Stomach (tissue), 9 donors: ENCODE results near the gene NRF1. TPM values are rescaled to one million over a fixed set of nuclear protein-coding genes. Genes with fewer than 3 reads are reported as not detected.

Experiments used
- DNase-seq, 2 donors: peaks; one replicate each; pipeline versions ENCODE4 v3.0.0 to v3.0.0-alpha.2; 2013 to 2019
- H3K27ac ChIP-seq, 5 donors: fragments of 200-600 bp in 4 of 5; sonication (generic) in 4 of 5; one replicate each; pipeline ENCODE4 v1.5.1; 2013 to 2019; ENCODE audit warnings: mild to moderate bottlenecking in 1 of 5, moderate library complexity in 1 of 5
- H3K27me3 ChIP-seq, 3 donors: fragments of 200-600 bp; sonication (generic); one replicate each; pipeline ENCODE4 v1.5.1; 2017 to 2019; ENCODE audit warnings: mixed run types in 1 of 3
- H3K36me3 ChIP-seq, 4 donors: fragments of 200-600 bp; sonication (generic); 1 replicate in 3 of 4; 2 replicates in 1 of 4; pipeline ENCODE4 v1.5.1; 2016 to 2019
- H3K4me1 ChIP-seq, 4 donors: fragments of 200-600 bp; sonication (generic); one replicate each; pipeline ENCODE4 v1.5.1; 2016 to 2019
- H3K4me3 ChIP-seq, 4 donors: fragments of 200-600 bp; sonication (generic) in 3 of 4; one replicate each; pipeline ENCODE4 v1.5.1; 2016 to 2019; ENCODE audit warnings: mild to moderate bottlenecking in 1 of 4
- H3K9me3 ChIP-seq, 4 donors: fragments of 200-600 bp; sonication (generic); one replicate each; pipeline ENCODE4 v1.5.1; 2016 to 2019
- EP300 ChIP-seq: sonication (generic); formaldehyde crosslinking; IDR thresholded peaks from one replicate; pipeline ENCODE4 v1.6.1; 2017; ENCODE audit warnings: antibody characterized with exemption
- POLR2A ChIP-seq, 4 donors: fragments of 450-650 bp; IDR thresholded peaks; one replicate each; pipeline ENCODE4 v1.6.1; 2016; ENCODE audit warnings: antibody characterized with exemption in 4 of 4, control low read depth in 2 of 4, mild to moderate bottlenecking in 1 of 4, moderate library complexity in 1 of 4
- POLR2AphosphoS5 ChIP-seq, 3 donors: sonication (generic); formaldehyde crosslinking; IDR thresholded peaks; one replicate each; pipeline ENCODE4 v1.6.1; 2016; ENCODE audit warnings: antibody characterized with exemption in 3 of 3
- WGBS, 5 donors: extraction: QIAGEN DNeasy Blood & Tissue Kit in 3 of 5; methylation state at CpG; one replicate each; pipeline versions ENCODE4 v1.1.5 to v1.1.7; 2013 to 2018; 5-methylcytosine and 5-hydroxymethylcytosine counted together
- intact Hi-C: fragments of 100-400 bp; cut with DNase I; formaldehyde crosslinking; loops from one replicate; pipeline ENCODE4 v1.15.1; 2023; ENCODE audit warnings: low total_unique reads
- polyA plus RNA-seq, 3 donors: library from polyadenylated mRNA; stranded (reverse); fragments of 200-250 nt; gene quantifications; one replicate each; pipeline ENCODE4 v1.2.3, GENCODE V29; 2013
- total RNA-seq, 5 donors: library from RNA; depleted of rRNA; stranded (reverse); fragments of >200 nt; gene quantifications; one replicate each; pipeline versions ENCODE4 v1.1.0 to v1.2.3, GENCODE V29; 2014 to 2016
- TF ChIP-seq, protein P1 (sequence below), 7 experiments: fragments of 450-650 bp in 4 of 7; fragments of 200-600 bp in 3 of 7; sonication (generic) in 3 of 7; IDR thresholded peaks; one replicate each; pipeline ENCODE4 v1.5.1; 2016 to 2019; ENCODE audit warnings: antibody characterized with exemption in 7 of 7, control low read depth in 2 of 7, mild to moderate bottlenecking in 1 of 7
- donor health status: healthy with polysubstance abuse.
- donor health status: Bipolar disorder and iron deficiency.
- donor health status: healthy.

NRF1 gene
- total and polyA plus RNA-seq, 8 donors = 3.2 to 58.3 (median 10.1) TPM

DNA sequence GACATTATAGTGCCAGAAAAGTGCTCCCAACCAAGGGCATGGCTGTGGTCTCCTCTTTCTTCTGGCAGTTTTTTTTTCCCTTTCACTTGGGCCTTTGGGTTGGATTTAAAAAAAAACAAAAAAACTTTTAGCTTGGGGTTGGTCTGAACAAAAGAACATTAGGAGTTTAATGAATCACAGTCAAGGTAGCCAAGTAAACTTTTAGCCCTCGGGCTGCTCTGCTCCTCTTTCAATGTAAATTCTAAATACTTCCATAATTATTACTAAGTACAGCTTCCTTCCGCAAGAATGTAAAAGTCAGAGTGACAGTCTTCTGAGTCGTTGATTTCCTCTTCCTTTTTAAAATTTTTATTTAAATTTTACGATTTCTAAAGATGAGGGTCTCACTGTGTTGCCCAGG lies 79.2 kb downstream of the NRF1 start:
- Histone ChIP-seq H3K27me3 (no peaks in the 10 kb centered on the region), H3K36me3 (peaks cover 9 to 49% (median 44%) of the 10 kb centered on the region in 4 donors), H3K4me3 (no peak overlapping the region), H3K27ac (no peak overlapping the region), H3K4me1 (peaks cover 0 to 6% (median 4%) of the 10 kb centered on the region in 4 donors), H3K9me3 (no peaks in the 10 kb centered on the region)
- DNase-seq = no peak
- intact Hi-C loops = no loop called here
- TF ChIP-seq POLR2AphosphoS5 (IDR thresholded peaks at IDR 0.05) = no peak
- no peak for TF ChIP-seq EP300
- TF ChIP-seq POLR2A (IDR thresholded peaks at IDR 0.05) = no peak
- TF ChIP-seq, protein P1, sequence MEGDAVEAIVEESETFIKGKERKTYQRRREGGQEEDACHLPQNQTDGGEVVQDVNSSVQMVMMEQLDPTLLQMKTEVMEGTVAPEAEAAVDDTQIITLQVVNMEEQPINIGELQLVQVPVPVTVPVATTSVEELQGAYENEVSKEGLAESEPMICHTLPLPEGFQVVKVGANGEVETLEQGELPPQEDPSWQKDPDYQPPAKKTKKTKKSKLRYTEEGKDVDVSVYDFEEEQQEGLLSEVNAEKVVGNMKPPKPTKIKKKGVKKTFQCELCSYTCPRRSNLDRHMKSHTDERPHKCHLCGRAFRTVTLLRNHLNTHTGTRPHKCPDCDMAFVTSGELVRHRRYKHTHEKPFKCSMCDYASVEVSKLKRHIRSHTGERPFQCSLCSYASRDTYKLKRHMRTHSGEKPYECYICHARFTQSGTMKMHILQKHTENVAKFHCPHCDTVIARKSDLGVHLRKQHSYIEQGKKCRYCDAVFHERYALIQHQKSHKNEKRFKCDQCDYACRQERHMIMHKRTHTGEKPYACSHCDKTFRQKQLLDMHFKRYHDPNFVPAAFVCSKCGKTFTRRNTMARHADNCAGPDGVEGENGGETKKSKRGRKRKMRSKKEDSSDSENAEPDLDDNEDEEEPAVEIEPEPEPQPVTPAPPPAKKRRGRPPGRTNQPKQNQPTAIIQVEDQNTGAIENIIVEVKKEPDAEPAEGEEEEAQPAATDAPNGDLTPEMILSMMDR (IDR thresholded peaks at IDR 0.05) = no peak
- 68 to 95% (median 93%) methylated on average over 4 of the region's 4 CpGs for WGBS, 5 donors

DNA sequence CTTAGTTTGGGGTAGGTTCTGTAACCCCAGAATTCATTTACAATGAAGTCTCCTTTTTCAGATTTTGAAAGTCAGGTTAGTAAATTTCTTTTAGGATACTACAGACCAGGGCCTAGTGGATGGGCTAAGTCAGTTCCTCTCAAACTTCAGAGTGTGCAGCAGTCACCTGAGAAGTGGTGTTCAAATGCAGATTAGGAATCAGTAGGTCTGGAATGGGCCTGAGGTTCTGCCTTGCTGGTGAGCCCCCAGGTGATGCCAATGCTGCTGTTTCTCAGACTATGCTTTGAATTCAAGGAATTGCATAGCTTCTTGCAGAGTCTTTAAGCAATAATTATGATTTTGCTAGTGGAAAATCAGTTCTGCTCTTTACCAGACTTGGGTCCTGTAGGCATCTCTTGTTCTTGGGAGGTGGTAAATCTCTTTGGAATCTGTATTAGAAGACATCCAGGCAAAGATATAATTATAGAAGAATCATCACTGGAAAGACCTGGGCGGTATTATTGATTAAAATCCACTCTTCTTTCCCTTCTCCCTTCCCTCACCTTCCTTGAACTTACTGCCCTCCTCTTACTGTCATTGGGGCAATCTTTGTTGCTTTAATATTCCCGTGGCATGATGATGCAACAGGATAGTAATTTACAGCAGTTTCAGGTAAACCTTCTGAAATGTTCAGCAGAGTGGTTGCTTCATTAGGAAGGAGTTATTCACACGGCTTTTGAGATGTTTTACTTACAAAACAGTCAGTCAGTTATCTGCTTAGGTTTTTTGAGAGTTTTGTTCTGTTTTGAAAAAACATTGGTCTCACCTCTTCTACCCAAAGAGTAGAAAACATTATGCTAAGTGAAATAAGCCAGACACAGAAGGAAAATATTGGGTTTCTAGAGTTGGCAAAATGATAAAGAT lies 87.2 kb downstream of the NRF1 start:
- no peak overlapping the region for H3K4me3 ChIP-seq
- TF ChIP-seq POLR2AphosphoS5 (IDR thresholded peaks at IDR 0.05) = no peak
- no peak for TF ChIP-seq EP300
- TF ChIP-seq POLR2A (IDR thresholded peaks at IDR 0.05) = no peak
- TF ChIP-seq, protein P1 (IDR thresholded peaks at IDR 0.05) = no peak
- no peak overlapping the region for H3K27ac ChIP-seq
- H3K36me3 ChIP-seq = peaks cover 6 to 22% (median 10%) of the 10 kb centered on the region in 4 donors
- DNase-seq = no peak
- 85 to 95% (median 92%) methylated on average over 3 of the region's 3 CpGs for WGBS, 5 donors
- H3K9me3 ChIP-seq = no peaks in the 10 kb centered on the region
- intact Hi-C loops = no loop called here
- peaks cover 0 to 17% (median 5%) of the 10 kb centered on the region in 4 donors for H3K4me1 ChIP-seq
- H3K27me3 ChIP-seq = no peaks in the 10 kb centered on the region

DNA sequence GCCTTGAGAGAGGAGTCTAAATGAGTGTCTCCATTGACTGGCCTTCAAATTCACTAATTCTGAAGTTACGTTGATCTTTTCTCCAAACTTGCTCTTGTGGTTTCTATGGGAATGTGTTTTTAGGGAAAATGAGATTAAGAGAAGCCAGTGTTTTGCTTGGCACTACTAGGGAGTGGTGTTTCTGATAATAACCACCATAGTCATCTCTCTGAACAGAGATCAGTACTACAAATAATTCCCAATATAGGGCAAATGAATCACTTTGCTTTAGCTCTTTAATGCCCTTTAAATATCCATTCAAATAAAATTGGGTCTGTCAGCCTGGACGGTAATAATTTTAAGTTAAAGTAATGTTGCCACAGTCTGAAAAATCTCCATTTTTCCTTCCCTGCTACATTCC lies 90.8 kb downstream of the NRF1 start:
- no peak for TF ChIP-seq POLR2AphosphoS5 (IDR thresholded peaks at IDR 0.05)
- no peak for TF ChIP-seq POLR2A (IDR thresholded peaks at IDR 0.05)
- no peak for TF ChIP-seq EP300
- TF ChIP-seq, protein P1 (IDR thresholded peaks at IDR 0.05) = no peak
- no peak for DNase-seq
- WGBS, 5 donors = 34 to 55% (median 39%) methylated on average over 2 of the region's 2 CpGs
- Histone ChIP-seq H3K4me3 (no peak overlapping the region), H3K9me3 (no peaks in the 10 kb centered on the region), H3K27ac (no peak overlapping the region), H3K4me1 (peaks cover 0 to 17% (median 5%) of the 10 kb centered on the region in 4 donors), H3K36me3 (peaks cover 0 to 26% (median 18%) of the 10 kb centered on the region in 4 donors), H3K27me3 (no peaks in the 10 kb centered on the region)
- intact Hi-C loops = no loop called here

DNA sequence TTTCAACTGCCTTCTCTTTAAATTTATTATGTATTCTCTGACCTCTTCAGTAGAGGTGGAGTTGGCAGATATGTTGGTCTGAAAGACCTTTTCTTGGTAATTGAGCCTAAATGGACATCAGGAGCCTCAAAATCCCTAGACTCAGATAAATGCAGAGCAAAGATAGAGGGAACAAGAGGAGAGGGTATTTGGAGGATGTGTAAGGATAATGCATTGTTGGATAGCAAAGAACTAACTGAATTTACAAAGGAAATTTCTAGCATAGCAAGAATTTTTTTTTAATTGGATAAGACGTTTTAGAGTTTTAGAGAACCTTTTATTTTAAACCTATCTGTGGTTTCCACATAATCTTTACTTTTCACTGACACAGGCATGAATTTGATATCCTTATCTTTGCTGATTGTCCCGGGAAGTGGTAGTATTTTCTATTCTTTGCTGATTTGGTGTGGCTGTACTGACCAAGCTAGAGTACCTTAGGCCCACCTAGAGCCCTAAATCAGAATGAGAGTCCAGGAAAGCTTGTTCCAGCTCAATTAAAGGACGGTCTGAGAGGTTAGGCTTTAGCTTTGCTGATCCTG lies 91.3 kb downstream of the NRF1 start:
- H3K4me1 ChIP-seq = peaks cover 0 to 17% (median 5%) of the 10 kb centered on the region in 4 donors

More for the DNA sequence above, 91.3 kb downstream of the NRF1 start:
- H3K36me3 ChIP-seq = peaks cover 0 to 26% (median 15%) of the 10 kb centered on the region in 4 donors
- H3K27ac ChIP-seq = no peak overlapping the region
- no peak for DNase-seq
- TF ChIP-seq POLR2AphosphoS5 (IDR thresholded peaks at IDR 0.05) (no peak), POLR2A (IDR thresholded peaks at IDR 0.05) (no peak), EP300 (no peak)
- TF ChIP-seq, protein P1 (IDR thresholded peaks at IDR 0.05) = no peak
- no peaks in the 10 kb centered on the region for H3K27me3 ChIP-seq
- 25 to 53% (median 47%) methylated on average over 3 of the region's 3 CpGs for WGBS, 5 donors
- intact Hi-C loops = no loop called here
- H3K9me3 ChIP-seq = no peaks in the 10 kb centered on the region
- no peak overlapping the region for H3K4me3 ChIP-seq
